HG03064 (cell line): ENCODE data around the gene OGT.
"Not testable (repeated sequence)": the region's sequence is repeated elsewhere in the genome, so short reads cannot be mapped to it uniquely, and the experiment has no call there.

Experiments used
- ATAC-seq: cut with Tn5 transposase; IDR thresholded peaks from one replicate; pipeline ENCODE4 v1.9.1; 2021; ENCODE audit warnings: low read depth; ENCODE audit not compliant: unreplicated experiment

OGT gene

DNA sequence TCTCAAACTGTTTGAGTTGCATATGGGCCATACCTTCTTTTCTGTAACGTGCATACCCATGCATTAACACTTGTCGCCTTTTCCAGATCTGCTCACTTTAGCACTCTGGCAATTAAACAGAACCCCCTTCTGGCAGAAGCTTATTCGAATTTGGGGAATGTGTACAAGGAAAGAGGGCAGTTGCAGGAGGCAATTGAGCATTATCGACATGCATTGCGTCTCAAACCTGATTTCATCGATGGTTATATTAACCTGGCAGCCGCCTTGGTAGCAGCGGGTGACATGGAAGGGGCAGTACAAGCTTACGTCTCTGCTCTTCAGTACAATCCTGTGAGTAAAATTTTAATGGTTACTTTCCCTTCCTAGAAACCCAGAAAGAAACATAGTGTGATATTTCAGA is 4.8 kb downstream of the OGT start:
- no peak for ATAC-seq

DNA sequence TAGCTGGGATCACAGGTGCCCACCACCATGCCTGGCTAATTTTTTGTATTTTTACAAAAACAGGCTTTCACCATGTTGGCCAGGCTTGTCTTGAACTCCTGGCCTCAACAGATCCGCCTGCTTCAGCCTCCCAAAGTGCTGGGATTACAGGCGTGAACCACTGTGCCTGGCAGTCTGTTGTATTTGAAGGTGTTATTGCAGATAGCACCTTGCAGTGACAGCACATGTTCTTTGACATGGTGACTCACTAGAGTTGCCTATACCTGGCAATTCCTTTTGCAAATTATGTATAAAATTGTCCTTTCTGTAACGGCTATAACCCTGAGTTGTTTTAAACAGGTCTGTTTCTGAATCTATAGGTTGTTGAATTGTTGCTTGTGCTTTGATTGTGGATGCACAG is 7.9 kb downstream of the OGT start:
- peak; percentile 24 for ATAC-seq

DNA sequence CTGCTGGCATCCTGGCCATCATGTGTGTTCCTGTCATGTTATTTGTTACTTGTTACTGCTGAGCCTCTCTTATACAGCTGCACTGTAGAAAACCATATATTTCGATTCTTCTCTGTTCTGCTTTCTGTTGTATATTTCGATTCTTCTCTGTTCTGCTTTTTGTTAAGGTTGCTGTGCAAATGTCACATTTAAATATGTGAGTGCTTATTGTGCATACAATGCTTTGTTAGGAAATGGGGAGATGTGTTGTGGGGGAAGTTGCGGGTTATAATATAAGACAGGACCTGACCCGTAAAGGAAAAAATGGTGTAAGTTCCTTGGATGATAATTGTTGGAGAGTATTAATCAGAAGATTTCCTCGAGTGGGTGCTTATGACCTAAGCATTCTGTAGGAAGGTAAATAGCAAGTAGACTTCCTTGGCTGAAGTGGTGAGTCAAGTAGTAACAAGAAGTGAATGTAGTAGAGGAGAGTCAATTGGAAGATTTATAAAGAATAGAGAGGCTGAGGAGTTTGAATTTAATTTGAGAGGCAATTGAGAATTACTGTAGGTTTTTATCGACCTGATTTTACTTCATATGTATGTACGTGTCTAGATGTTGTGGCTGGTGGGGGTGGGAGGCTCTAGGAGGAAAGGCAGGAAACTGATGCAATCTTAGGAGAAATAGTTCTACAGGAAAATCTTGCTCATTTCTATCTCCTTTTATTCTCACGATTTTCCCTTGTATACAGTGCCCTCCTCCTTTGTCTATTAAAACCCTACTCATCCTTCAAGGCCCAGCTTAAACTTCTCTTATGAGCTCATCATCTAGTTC is 8.5 kb downstream of the OGT start:
- peak; percentile 77 for ATAC-seq

DNA sequence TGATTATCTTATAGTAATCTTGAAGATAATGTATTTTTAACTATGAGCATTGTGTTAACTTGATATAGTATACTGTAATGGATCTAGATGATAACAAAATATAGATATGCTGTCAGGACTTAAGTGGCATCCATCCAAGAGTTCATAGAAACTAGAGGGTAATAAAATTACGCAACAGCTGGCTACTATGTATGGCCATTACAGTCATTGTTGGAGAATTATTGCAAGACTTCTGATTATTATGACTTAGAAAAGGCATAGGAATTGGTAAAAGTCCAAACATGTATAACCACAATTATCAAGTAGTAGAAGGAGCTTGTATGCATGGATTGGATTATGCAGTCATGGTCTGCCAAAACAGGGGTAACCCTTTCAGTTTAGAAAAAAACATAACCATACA is 9.5 kb downstream of the OGT start:
- ATAC-seq: no peak

DNA sequence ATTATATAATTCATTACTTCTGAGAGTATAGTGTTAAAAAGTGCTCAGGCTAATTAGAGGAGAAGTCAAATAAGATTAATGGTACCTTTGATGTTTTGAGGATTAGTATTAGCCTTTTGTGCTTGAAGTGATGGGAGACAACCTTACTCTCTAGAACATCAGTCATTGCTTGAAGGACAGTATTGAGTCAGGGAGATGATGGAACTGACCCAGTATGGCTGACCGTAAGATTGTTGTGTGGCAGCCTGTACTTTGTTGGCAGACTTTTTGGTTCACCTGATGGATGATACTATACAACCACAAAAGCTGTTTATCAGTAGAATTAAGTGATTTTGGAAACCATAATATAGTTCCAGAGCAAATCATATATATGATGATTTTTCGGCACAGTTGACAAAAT is 9.9 kb downstream of the OGT start:
- ATAC-seq: no peak

DNA sequence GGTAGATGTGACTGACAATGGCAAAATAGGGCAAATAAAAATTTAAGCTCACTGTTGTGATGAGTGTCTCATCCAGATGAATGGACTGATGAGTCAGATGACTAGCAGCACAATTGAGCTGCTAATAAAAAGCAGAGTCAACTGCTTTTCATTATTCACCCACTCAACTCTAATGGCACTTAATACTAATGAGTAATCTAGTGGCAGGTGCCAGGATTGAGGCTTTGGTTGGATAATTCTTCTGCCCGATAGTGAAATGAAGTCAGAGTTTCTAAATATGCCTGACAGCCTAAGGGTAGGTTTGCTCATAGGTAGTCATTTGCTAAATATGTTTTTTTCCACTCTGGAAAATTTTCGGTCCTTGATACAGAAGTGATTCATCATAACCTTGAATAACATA is 10.4 kb downstream of the OGT start:
- ATAC-seq: no peak

DNA sequence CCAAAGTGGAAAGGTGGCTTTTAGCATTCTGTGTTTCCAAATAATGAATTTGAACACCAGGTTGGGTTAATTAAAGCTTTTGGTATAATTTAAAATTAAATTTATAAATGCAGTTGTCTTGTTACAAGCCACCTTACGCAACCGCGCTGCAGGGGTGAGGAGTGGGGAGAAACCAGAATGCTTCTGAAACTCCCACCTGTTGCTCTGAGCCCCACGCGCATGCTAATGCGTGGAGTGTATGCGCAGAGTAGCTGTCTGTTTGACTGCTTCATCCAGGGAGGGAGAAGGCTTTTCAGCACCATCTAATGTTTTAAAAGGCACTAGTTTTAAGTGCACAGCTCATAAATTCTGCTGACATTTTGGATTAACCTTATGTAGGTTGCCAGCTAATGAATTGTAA is 12.5 kb downstream of the OGT start:
- no peak for ATAC-seq

DNA sequence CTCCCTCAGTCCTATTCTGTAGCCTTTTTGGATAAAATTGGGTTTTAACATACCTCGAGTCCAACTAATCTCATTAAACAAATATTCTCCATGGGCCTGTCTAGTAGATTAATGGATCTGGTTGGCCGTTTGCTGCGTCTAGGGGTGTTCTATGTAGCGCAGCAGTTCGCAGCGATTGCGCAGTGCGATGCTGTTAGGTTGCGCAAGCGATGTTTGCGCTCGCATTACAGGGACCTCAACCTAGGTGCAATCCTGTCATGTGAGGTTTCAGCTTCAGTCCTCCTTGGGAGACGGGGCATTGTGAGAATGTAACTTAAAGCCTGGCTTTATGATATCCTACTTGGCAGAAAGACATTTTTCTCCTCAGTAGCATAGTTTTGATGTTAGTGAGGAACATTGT is 14.0 kb downstream of the OGT start:
- no peak for ATAC-seq

DNA sequence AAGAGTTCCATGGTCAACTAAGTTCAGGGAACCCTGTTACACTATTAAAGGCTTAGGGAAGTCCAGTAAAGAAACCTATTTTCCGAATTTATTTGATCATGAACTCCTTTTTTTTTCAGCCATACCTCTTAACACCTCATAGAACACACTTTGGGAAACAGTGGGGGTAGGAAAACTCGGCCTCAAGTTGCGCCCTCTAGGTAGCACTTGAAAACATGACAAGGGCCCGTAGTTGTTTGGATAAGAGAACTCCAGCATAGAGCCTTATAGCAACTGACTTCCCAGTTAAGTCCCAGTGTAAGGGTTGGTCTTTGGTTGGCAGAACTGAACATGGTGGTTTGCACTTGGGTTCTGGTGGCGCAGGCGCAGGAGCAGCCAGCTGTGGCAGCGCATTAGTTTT is 14.4 kb downstream of the OGT start:
- no peak for ATAC-seq

DNA sequence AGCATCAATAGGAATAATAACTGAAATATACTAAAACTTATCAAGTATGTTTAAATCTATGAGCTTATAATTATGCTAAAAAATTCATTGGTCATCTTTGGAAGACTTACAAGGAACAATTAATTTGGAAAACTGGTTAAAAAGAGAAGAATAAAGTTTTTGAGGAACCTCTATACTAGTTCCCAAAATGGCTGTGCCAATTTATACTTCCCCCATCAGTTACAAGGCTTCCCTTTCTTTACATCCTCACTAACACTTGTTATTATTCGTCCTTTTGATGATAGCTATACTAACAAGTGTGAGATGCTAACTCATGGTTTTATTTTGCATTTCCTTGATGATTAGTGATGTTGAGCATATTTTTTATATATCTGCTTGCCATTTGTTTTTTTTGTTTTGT is 17.1 kb downstream of the OGT start:
- ATAC-seq: no peak

DNA sequence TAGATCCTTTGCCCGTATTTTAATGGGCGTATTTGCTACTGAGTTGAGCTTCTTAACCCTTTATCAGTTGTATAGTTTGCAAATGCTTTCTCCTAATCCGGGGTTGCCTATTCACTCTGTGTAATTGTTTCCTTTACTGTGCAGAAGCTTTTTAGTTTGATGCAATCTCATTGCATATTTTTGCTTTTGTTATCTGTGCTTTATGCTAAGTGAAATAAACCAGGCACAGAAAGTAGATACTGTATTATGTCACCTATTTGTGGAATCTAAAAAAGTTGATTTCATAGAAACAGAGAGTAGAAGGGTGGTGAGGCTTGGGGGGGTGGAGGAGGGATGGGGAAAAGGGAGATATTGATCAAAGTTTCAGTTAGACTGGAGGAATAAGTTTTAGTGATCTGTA is 17.7 kb downstream of the OGT start:
- no peak for ATAC-seq

DNA sequence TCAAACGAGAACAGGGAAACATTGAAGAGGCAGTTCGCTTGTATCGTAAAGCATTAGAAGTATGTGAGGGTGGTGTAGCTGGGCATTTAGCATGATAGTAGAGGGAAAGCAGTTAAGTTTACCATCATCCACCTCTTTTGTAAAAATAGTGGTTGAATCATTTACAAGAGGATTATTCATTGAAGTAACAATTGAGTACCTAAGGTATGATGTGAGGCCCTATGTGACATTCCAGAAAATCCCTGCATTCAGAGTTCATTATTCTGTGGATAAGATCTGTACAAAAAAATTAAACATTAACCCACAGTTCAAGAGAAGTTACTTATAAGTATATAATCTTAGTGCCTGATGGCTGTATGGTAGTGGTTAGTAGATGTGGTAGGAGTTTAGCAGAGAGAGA is 23.1 kb downstream of the OGT start:
- no peak for ATAC-seq

DNA sequence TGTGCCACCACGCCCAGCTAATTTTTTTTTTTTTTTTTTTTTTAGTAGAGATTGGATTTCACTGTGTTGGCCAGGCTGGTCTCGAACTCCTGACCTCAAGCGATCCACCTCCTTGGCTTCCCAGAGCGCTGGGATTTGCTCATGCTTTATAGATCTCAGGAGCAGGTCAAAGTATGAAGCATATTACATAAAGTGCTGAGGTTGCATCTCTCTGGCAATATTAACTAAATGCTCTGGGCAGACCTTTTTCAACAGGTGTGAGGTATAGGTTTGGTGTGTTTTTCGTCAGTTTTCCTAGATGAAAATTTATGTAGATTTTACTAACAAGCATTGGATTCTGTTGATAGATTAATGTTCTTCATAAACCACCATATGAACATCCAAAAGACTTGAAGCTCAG is 26.0 kb downstream of the OGT start:
- ATAC-seq: no peak

DNA sequence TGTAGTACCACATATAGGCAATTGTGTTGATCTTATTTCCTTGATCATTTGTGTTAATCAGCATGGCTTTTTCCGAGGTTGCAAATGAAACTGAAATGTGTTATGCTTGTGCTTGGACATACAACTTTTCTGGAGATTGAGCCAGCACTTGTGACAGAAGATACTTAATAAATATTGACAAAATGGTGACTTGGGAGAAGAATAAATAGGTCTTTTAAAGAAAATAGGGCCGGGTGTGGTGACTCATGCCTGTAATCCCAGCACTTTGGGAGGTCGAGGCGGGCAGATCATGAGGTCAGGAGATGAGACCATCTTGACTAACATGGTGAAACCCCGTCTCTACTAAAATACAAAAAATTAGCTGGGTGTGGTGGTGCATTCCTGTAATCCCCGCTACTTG is 26.9 kb downstream of the OGT start:
- not testable (repeated sequence) for ATAC-seq

DNA sequence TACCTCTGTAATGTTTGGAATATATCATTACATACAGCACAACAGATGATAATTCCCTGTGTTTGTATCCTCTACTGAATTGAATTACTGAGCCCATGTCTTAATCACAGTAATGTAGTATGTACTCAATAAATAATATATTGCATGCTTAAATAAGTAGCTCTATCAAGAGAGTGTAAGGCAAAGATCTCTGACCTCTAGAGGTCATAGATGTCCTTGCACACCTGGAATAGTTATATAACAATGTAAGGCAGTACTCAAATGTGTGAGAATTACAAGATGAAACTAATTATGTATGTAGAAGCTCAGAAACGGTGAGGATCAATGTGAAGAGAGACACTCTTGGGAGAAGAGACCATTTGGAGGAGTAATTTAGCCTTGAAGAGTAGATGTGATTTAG is 31.0 kb downstream of the OGT start:
- ATAC-seq: no peak

DNA sequence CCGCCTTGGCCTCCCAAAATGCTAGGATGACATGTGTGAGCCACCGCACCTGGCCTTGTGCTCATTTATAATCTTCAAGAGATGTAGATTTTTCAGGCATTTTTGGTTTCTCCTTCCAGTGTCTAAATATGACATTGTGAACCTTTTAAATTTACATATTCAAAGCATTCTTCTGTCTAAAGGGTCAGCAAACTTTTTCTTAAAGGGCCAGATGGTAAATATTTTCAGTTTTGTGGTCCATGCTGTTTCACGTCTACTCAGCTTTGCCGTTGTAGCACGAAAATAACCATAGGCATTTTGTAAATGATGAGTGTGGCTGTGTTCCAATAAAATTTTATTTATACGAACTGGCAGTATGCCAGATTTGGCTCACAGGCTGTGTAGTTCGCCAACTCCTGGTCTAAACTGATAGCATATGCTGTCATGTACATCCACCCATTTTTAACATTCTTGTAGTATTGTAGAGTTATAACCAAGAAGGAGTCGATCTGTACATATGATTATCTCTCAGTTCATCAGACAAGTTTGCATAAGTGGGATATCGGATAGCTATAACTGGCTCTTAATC is 32.7 kb downstream of the OGT start:
- no peak for ATAC-seq

DNA sequence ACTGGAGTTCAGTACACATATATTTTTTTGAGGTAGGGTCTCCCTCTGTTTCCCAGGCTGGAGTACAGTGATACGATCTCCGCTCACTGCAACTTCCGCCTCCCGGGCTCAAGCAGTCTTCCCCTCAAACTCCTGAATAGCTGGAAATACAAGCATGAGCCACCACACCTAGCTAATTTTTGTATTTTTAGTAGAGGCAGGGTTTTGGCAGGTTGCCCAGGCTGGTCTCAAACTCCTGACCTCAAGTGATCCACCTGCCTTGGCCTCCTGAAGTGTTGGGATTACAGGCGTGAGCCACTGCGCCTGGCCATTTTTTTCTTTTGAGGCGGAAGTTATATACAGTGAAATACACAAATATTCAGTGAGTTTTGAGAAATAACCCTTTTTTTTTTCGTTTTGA is 38.5 kb downstream of the OGT start:
- ATAC-seq: not testable (repeated sequence)

DNA sequence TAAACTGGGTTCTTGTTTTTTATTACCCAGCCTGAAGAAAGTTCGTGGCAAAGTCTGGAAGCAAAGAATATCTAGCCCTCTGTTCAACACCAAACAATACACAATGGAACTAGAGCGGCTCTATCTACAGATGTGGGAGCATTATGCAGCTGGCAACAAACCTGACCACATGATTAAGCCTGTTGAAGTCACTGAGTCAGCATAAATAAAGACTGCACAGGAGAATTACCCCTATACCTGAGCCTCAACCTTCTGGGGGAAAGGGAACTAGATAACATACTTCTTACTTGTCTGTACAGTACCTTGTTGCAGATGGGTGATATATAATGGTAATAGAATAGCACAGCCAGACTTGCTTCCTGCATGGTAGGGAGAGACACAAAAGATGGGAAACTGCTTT is 40.7 kb downstream of the OGT start:
- ATAC-seq: no peak

DNA sequence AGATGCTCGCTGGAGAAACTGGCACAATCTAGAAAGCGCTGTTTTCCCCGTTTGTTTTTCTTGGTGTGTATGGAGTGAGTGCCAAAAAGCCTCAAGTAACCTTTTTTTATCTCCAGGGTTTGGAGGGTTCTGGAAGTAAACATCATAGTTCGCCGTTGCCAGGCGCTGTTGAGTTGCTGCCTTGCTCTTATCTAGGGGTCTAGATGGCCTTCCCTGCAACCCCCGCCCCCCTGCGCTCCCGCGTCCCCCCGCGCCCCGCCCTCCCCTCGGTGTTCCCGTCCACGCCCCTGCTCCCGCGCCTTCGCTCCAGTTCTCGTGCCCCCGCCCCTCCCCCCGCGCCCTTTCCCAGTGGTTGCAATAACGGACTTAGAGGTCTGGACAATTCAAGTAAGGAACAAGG is 44.8 kb downstream of the OGT start:
- no peak for ATAC-seq

DNA sequence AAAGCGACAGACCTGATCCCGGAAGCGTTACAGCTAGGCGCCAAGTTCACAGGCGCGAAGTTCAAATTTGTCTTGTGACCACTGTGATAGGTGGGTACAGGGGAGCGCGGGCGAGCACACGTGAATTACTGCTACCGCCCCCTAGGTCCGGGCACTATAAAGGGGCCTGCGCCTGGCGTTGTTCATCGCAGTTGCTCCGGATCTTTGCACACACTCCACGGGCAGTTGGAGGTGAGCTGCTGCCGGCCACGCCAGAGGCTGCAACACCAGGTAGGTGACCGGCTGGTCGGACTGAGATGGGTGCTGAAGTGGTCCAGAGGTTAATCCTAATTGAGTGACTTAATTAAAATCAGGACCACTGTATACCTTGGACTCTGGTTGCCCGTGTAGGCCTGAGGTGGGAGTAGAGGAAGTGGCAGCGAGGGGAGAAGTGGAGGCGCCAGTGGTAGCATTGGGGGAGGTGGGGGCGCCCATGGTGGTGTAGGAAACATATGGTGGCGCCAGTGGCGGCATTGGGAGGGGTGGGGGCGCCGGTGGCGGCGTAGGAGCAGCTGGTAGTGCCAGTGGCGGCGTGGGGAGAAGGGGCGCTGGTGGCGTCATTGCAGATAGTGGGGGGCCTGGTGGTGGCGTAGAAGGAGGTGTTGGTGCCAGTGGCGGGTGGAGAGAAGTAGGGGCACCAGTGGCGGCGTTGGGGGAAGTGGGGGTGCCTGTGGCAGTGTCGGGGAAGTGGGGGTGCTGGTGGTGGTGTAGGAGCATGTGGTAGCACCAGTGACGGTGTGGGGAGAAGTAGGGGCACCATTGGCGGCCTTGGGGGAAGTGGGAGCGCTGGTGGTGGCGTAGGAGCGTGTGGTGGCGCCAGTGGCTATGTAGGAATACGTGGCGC is 45.6 kb downstream of the OGT start, which contains the start of gene GCNA:
GCNA (plus strand) TSS at position 185 of the 883 bp plus-strand sequence. CDS start 2,385 bp downstream, outside the sequence.
- no peak for ATAC-seq
